Measurements from ENCODE around the gene TMEM164.
"Not testable (repeated sequence)": the region's sequence is repeated elsewhere in the genome, so short reads cannot be mapped to it uniquely, and the experiment has no call there.

DNA sequence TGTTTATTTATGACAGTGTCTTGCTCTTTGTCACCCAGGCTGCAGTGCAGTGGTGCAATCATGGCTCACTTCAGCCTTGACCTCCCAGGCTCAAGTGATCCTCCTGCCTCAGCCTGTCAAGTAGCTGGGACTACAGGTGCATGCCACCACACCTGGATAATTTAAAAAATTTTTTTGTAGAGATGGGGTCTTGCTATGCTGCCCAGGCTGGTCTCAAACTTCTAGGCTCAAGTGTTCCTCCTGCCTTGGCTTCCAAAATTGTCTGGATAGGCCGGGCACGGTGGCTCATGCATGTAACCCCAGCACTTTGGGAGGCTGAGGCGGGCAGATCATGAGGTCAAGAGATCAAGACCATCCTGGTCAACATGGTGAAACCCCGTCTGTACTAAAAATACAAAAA, 32.1 kb upstream of the TMEM164 start:
- not testable (repeated sequence) for TF ChIP-seq SP1 (IDR thresholded peaks at IDR 0.05; ENCODE audit: low read depth, low read length); ZNF274 (IDR thresholded peaks at IDR 0.05; ENCODE audit: insufficient read depth, insufficient read length); SIN3A (IDR thresholded peaks at IDR 0.05; ENCODE audit: low read depth, low read length); EZH2 (IDR thresholded peaks at IDR 0.05; ENCODE audit: borderline replicate concordance, control insufficient read depth, low read depth, low read length); POU2F2 (IDR thresholded peaks at IDR 0.05; ENCODE audit: borderline replicate concordance, low read depth, low read length)
- TF ChIP-seq, protein P1, sequence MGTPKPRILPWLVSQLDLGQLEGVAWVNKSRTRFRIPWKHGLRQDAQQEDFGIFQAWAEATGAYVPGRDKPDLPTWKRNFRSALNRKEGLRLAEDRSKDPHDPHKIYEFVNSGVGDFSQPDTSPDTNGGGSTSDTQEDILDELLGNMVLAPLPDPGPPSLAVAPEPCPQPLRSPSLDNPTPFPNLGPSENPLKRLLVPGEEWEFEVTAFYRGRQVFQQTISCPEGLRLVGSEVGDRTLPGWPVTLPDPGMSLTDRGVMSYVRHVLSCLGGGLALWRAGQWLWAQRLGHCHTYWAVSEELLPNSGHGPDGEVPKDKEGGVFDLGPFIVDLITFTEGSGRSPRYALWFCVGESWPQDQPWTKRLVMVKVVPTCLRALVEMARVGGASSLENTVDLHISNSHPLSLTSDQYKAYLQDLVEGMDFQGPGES (IDR thresholded peaks at IDR 0.05) = not testable (repeated sequence)

Measured in GM12878 (cell line).